Loucy (cell line): ENCODE data around the gene OCIAD1.
"Not testable (repeated sequence)": the region's sequence is repeated elsewhere in the genome, so short reads cannot be mapped to it uniquely, and the experiment has no call there.

Source experiments
- H2AFZ ChIP-seq: fragments of 200-600 bp; sonication (generic); 2 replicates; pipeline ENCODE4 v1.6.0; 2016; ENCODE audit warnings: antibody characterized with exemption, mild to moderate bottlenecking, low read length, moderate library complexity
- H3F3A ChIP-seq: fragments of 200-600 bp; 2 replicates; pipeline ENCODE4 v1.6.0; 2016; ENCODE audit warnings: antibody characterized with exemption, low read depth, mild to moderate bottlenecking
- H3K27me3 ChIP-seq: fragments of 200-600 bp; sonication (generic); 2 replicates; pipeline ENCODE4 v1.6.1; 2014; ENCODE audit warnings: low read length, mild to moderate bottlenecking; ENCODE audit not compliant: insufficient read depth, poor library complexity, severe bottlenecking
- H3K36me3 ChIP-seq: fragments of 200-600 bp; sonication (generic); 2 replicates; pipeline ENCODE4 v1.6.1; 2016; ENCODE audit warnings: low read length; ENCODE audit not compliant: insufficient read depth
- H3K4me1 ChIP-seq: fragments of 200-600 bp; sonication (generic); 2 replicates; pipeline ENCODE4 v1.5.1; 2014; ENCODE audit warnings: low read length, mild to moderate bottlenecking; ENCODE audit not compliant: insufficient read depth, poor library complexity, severe bottlenecking
- H3K4me2 ChIP-seq: fragments of 200-600 bp; sonication (generic); 2 replicates; pipeline ENCODE4 v1.6.0; 2014; ENCODE audit warnings: antibody characterized with exemption, low read length, low read depth, mild to moderate bottlenecking; ENCODE audit not compliant: poor library complexity, severe bottlenecking
- H3K4me3 ChIP-seq: fragments of 200-600 bp; sonication (generic); 2 replicates; pipeline ENCODE4 v1.5.1; 2014; ENCODE audit warnings: low read length, mild to moderate bottlenecking, mixed read lengths; ENCODE audit not compliant: poor library complexity, severe bottlenecking
- H3K79me2 ChIP-seq: fragments of 200-600 bp; sonication (generic); 2 replicates; pipeline ENCODE4 v1.6.1; 2014; ENCODE audit warnings: low read length; ENCODE audit not compliant: insufficient read depth
- H3K9ac ChIP-seq: fragments of 200-600 bp; sonication (generic); 2 replicates; pipeline ENCODE4 v1.6.0; 2014; ENCODE audit warnings: mild to moderate bottlenecking, low read depth, low read length, moderate library complexity; ENCODE audit not compliant: poor library complexity, severe bottlenecking
- H3K9me2 ChIP-seq: fragments of 200-600 bp; sonication (generic); replicated peaks from 2 replicates; pipeline ENCODE4 v1.6.1; 2016; ENCODE audit warnings: low read depth, low read length, mixed read lengths
- H3K9me3 ChIP-seq: fragments of 200-600 bp; sonication (generic); 2 replicates; pipeline ENCODE4 v1.6.1; 2014; ENCODE audit warnings: mild to moderate bottlenecking, antibody characterized with exemption, low read length, low read depth; ENCODE audit not compliant: insufficient read depth
- H4K20me1 ChIP-seq: fragments of 200-600 bp; sonication (generic); 2 replicates; pipeline ENCODE4 v1.6.0; 2014; ENCODE audit warnings: antibody characterized with exemption, low read length, mild to moderate bottlenecking; ENCODE audit not compliant: insufficient read depth, poor library complexity, severe bottlenecking
- EZH2phosphoT487 ChIP-seq: fragments of 200-600 bp; IDR thresholded peaks from 2 replicates; pipeline ENCODE4 v1.6.1; 2018; ENCODE audit warnings: antibody characterized with exemption, mild to moderate bottlenecking, moderate library complexity, borderline replicate concordance
- TF ChIP-seq, protein P1 (sequence below): fragments of 200-600 bp; sonication (generic); conservative IDR thresholded peaks from 2 replicates; pipeline ENCODE4 v1.5.1; 2014; ENCODE audit warnings: mild to moderate bottlenecking, antibody characterized with exemption, low read length

Gene OCIAD1

DNA sequence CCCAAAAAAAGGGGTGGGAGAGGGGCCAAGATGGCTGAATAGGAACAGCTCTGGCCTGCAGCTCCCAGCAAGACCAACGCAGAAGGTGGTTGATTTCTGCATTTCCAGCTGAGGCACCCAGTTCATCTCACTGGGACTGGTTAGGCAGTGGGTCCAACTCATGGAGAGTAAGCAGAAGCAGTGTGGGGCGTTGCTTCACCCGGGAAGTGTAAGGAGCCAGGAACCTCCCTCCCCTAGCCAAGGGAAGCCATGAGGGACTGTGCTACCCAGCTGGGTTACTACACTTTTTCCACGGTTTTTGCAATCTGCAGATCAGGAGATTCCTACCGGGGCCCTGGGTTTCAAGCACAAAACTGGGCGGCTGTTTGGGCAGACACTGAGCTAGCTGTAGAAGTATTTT lies 13.9 kb upstream of the OCIAD1 start:
- Histone ChIP-seq H3K9me2 (no peaks in the 10 kb centered on the region), H3K9me3 (no peaks in the 10 kb centered on the region), H2AFZ (no peak overlapping the region), H3K36me3 (no peaks in the 10 kb centered on the region), H3K9ac (no peak overlapping the region), H3K79me2 (no peaks in the 10 kb centered on the region), H3K4me3 (no peak overlapping the region), H3K4me2 (no peak overlapping the region), H3F3A (no peaks in the 10 kb centered on the region), H4K20me1 (no peaks in the 10 kb centered on the region), H3K4me1 (no peaks in the 10 kb centered on the region), H3K27me3 (no peaks in the 10 kb centered on the region)
- no peak for TF ChIP-seq EZH2phosphoT487
- TF ChIP-seq, protein P1, sequence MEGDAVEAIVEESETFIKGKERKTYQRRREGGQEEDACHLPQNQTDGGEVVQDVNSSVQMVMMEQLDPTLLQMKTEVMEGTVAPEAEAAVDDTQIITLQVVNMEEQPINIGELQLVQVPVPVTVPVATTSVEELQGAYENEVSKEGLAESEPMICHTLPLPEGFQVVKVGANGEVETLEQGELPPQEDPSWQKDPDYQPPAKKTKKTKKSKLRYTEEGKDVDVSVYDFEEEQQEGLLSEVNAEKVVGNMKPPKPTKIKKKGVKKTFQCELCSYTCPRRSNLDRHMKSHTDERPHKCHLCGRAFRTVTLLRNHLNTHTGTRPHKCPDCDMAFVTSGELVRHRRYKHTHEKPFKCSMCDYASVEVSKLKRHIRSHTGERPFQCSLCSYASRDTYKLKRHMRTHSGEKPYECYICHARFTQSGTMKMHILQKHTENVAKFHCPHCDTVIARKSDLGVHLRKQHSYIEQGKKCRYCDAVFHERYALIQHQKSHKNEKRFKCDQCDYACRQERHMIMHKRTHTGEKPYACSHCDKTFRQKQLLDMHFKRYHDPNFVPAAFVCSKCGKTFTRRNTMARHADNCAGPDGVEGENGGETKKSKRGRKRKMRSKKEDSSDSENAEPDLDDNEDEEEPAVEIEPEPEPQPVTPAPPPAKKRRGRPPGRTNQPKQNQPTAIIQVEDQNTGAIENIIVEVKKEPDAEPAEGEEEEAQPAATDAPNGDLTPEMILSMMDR = no peak

DNA sequence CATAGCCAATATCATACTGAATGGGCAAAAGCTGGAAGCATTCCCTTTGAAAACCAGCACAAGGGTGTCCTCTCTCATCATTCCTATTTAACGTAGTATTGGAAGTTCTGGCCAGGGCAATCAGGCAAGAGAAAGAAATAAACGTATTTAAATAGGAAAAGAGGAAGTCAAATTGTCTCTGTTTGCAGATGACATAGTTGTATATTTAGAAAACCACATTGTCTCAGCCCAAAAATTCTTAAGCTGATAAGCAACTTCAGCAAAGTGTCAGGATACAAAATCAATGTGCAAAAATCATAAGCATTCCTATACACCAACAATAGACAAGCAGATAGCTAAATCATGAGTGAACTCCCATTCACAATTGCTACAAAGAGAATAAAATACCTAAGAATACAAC lies 9.5 kb upstream of the OCIAD1 start:
- H3K9me3 ChIP-seq, H3F3A ChIP-seq, H4K20me1 ChIP-seq, H3K27me3 ChIP-seq, H3K4me1 ChIP-seq, H2AFZ ChIP-seq, H3K4me3 ChIP-seq, H3K9me2 ChIP-seq, H3K9ac ChIP-seq, H3K36me3 ChIP-seq, H3K79me2 ChIP-seq, H3K4me2 ChIP-seq: not testable (repeated sequence)

DNA sequence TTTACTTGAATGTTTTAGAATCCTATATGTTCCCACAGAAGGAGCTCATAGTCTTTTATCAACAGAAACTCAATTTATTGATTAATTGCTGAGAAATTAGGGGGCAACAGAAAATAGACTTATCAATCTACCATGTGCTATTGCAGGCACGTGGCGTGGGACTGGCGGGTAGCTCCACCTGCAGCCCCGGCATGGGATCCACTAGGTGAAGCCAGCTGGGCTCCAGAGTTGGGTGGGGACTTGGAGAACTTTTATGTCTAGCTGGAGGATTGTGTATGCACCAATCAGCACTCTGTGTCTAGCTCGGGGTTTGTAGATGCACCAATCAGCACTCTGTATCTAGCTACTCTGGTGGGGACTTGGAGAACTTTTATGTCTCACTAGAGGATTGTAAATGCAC lies 3.3 kb upstream of the OCIAD1 start:
- peaks cover 17% of the 10 kb centered on the region for H3K79me2 ChIP-seq
- no peak overlapping the region for H3K4me2 ChIP-seq
- no peak overlapping the region for H2AFZ ChIP-seq
- no peak overlapping the region for H3K9ac ChIP-seq
- no peaks in the 10 kb centered on the region for H3K9me2 ChIP-seq
- no peak overlapping the region for H3K4me3 ChIP-seq
- TF ChIP-seq, protein P1 = no peak
- no peak for TF ChIP-seq EZH2phosphoT487
- peaks cover 14% of the 10 kb centered on the region for H3K4me1 ChIP-seq
- peaks cover 7% of the 10 kb centered on the region for H3K27me3 ChIP-seq
- H4K20me1 ChIP-seq = peaks cover 14% of the 10 kb centered on the region
- H3K36me3 ChIP-seq = no peaks in the 10 kb centered on the region
- H3F3A ChIP-seq = no peaks in the 10 kb centered on the region
- no peaks in the 10 kb centered on the region for H3K9me3 ChIP-seq

DNA sequence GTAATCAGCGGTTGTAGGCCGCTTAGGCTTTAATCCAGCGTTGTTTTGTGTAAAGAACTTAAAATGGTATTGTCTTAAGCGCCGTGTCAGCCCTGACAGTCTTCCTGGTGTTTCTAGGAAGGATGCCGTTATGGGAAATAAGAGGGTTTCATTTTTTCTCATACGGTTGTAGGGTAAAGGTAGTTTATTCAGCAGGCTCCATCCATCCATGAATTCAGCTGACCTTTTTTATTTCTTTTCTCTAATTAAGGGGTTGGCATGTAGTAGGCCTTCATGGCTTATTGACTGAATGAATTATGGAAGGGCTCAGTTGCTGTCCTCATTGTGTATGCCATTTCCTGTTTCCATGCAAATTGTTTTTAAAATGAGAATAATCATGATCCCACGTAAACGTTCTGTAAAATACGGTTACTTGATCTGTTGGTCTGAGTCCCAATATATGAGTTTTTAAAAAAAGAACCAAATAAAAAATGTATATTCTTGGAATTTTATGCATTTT lies 693 bp downstream of the OCIAD1 start:
- Histone ChIP-seq H3K36me3 (peaks cover 22% of the 10 kb centered on the region), H3K4me1 (peaks cover 21% of the 10 kb centered on the region), H2AFZ (peak overlapping the region; percentile 86), H3K27me3 (peaks cover 7% of the 10 kb centered on the region), H3K9me2 (no peaks in the 10 kb centered on the region), H3K79me2 (peaks cover 56% of the 10 kb centered on the region), H3K9ac (peak overlapping the region; percentile 94), H4K20me1 (peaks cover 31% of the 10 kb centered on the region), H3K9me3 (no peaks in the 10 kb centered on the region), H3K4me2 (peak overlapping the region; percentile 88), H3F3A (no peaks in the 10 kb centered on the region), H3K4me3 (peak overlapping the region; percentile 99)
- TF ChIP-seq, protein P1 = no peak
- TF ChIP-seq EZH2phosphoT487 = no peak
